ENCODE data around the gene RIOK1. TPM values are rescaled to one million over a fixed set of nuclear protein-coding genes. Genes with fewer than 3 reads are reported as not detected.
"Not testable (repeated sequence)": the region's sequence is repeated elsewhere in the genome, so short reads cannot be mapped to it uniquely, and the experiment has no call there.

RIOK1 gene
- total RNA-seq: 11.8 and 25.2 TPM in 2 replicates

- peak; percentile 97 for DNase-seq (ENCODE audit: low read depth in 2 of 2)
These were observed at the start of gene RIOK1, which contains the start of gene CAGE1 for GRCh38 chr6:7389451-7390225. Gene RIOK1, plus strand, starts transcription at chr6:7389808. Its CDS starts 195 bp downstream, at chr6:7390003. Gene CAGE1, minus strand, starts transcription at chr6:7389742. Its CDS starts 2,569 bp downstream, at chr6:7387173.

- DNase-seq (ENCODE audit: low read depth in 2 of 2): no peak
These were observed 48.3 kb upstream of the RIOK1 start for GRCh38 chr6:7341271-7341670.

GRCh38 chr6:7341989-7342742 lies 47.4 kb upstream of the RIOK1 start:
- DNase-seq (ENCODE audit: low read depth in 2 of 2): no peak

- no peak for DNase-seq (ENCODE audit: low read depth in 2 of 2)
These were observed 45.8 kb upstream of the RIOK1 start for GRCh38 chr6:7343546-7344475.

GRCh38 chr6:7344773-7345450 lies 44.7 kb upstream of the RIOK1 start:
- not testable (repeated sequence) for DNase-seq (ENCODE audit: low read depth in 2 of 2)

GRCh38 chr6:7347551-7347997 lies 42.0 kb upstream of the RIOK1 start:
- DNase-seq (ENCODE audit: low read depth in 2 of 2): not testable (repeated sequence)

- DNase-seq (ENCODE audit: low read depth in 2 of 2): not testable (repeated sequence)
These were observed 39.0 kb upstream of the RIOK1 start for GRCh38 chr6:7350591-7350990.

- not testable (repeated sequence) for DNase-seq (ENCODE audit: low read depth in 2 of 2)
These were observed 37.7 kb upstream of the RIOK1 start for GRCh38 chr6:7351916-7352315.

GRCh38 chr6:7367408-7367807 lies 22.2 kb upstream of the RIOK1 start:
- DNase-seq (ENCODE audit: low read depth in 2 of 2): no peak

- peak in 1 of 2 donors; percentile 17 for DNase-seq (ENCODE audit: low read depth in 2 of 2)
These were observed 15.9 kb upstream of the RIOK1 start for GRCh38 chr6:7373739-7374138.

- no peak for DNase-seq (ENCODE audit: low read depth in 2 of 2)
These were observed 11.6 kb upstream of the RIOK1 start for GRCh38 chr6:7377961-7378360.

- DNase-seq (ENCODE audit: low read depth in 2 of 2): no peak
These were observed 10.9 kb upstream of the RIOK1 start for GRCh38 chr6:7378740-7379139.

GRCh38 chr6:7381092-7381491 lies 8.5 kb upstream of the RIOK1 start:
- no peak for DNase-seq (ENCODE audit: low read depth in 2 of 2)

- DNase-seq (ENCODE audit: low read depth in 2 of 2): no peak
These were observed 502 bp upstream of the RIOK1 start for GRCh38 chr6:7389162-7389450.

- DNase-seq (ENCODE audit: low read depth in 2 of 2): no peak
These were observed 744 bp downstream of the RIOK1 start for GRCh38 chr6:7390226-7390878.

- no peak for DNase-seq (ENCODE audit: low read depth in 2 of 2)
These were observed 1.5 kb downstream of the RIOK1 start for GRCh38 chr6:7391151-7391550.

GRCh38 chr6:7392402-7392801 lies 2.8 kb downstream of the RIOK1 start:
- DNase-seq (ENCODE audit: low read depth in 2 of 2): no peak

GRCh38 chr6:7401075-7401474 lies 11.5 kb downstream of the RIOK1 start:
- no peak for DNase-seq (ENCODE audit: low read depth in 2 of 2)

GRCh38 chr6:7402716-7403115 lies 13.1 kb downstream of the RIOK1 start:
- no peak for DNase-seq (ENCODE audit: low read depth in 2 of 2)

GRCh38 chr6:7404546-7404945 lies 14.9 kb downstream of the RIOK1 start:
- DNase-seq (ENCODE audit: low read depth in 2 of 2): no peak

- DNase-seq (ENCODE audit: low read depth in 2 of 2): no peak
These were observed 17.1 kb downstream of the RIOK1 start for GRCh38 chr6:7406743-7407142.
